Kasumi-1 (cell line): Measurements from ENCODE around the gene HCCS.

Source experiments
- DNase-seq, 2 experiments: peaks; one replicate each; lab custom pipeline; 2025; lab: John Stamatoyannopoulos, UW

HCCS gene

GRCh38 chrX:11111037-11111851, at the start of gene HCCS:
Gene HCCS (plus strand): TSS chrX:11111332. CDS start chrX:11112061, 729 bp downstream.
- peak; percentile 49 to 61 for DNase-seq

GRCh38 chrX:11064276-11064675, 46.9 kb upstream of the HCCS start:
- DNase-seq, result no peak

GRCh38 chrX:11064851-11065600, 46.1 kb upstream of the HCCS start:
- DNase-seq, result no peak

GRCh38 chrX:11066812-11067211, 44.3 kb upstream of the HCCS start:
- DNase-seq, result no peak

GRCh38 chrX:11073381-11073780, 37.8 kb upstream of the HCCS start:
- DNase-seq, result no peak

- no peak for DNase-seq
Measured at GRCh38 chrX:11080741-11081305, 30.3 kb upstream of the HCCS start.

- no peak for DNase-seq
Measured at GRCh38 chrX:11081511-11081910, 29.6 kb upstream of the HCCS start.

- no peak for DNase-seq
Measured at GRCh38 chrX:11085305-11085704, 25.8 kb upstream of the HCCS start.

GRCh38 chrX:11089802-11090201, 21.3 kb upstream of the HCCS start:
- DNase-seq, result no peak

- no peak for DNase-seq
Measured at GRCh38 chrX:11097933-11098332, 13.2 kb upstream of the HCCS start.

GRCh38 chrX:11099465-11099864, 11.7 kb upstream of the HCCS start:
- DNase-seq, result no peak

GRCh38 chrX:11100281-11101035, 10.7 kb upstream of the HCCS start:
- peak; percentile 6 to 30 for DNase-seq

- DNase-seq, result no peak
Measured at GRCh38 chrX:11103006-11103405, 8.1 kb upstream of the HCCS start.

- DNase-seq, result no peak
Measured at GRCh38 chrX:11103751-11104150, 7.4 kb upstream of the HCCS start.

GRCh38 chrX:11105080-11105479, 6.1 kb upstream of the HCCS start:
- no peak for DNase-seq

GRCh38 chrX:11108253-11108941, 2.7 kb upstream of the HCCS start:
- DNase-seq, result no peak

GRCh38 chrX:11109968-11110367, 1.2 kb upstream of the HCCS start:
- no peak for DNase-seq

- DNase-seq, result no peak
Measured at GRCh38 chrX:11111947-11112346, 815 bp downstream of the HCCS start.

- DNase-seq, result no peak
Measured at GRCh38 chrX:11113731-11114130, 2.6 kb downstream of the HCCS start.

- no peak for DNase-seq
Measured at GRCh38 chrX:11117745-11118144, 6.6 kb downstream of the HCCS start.

GRCh38 chrX:11119313-11119943, 8.3 kb downstream of the HCCS start:
- DNase-seq, result no peak
